HG03103 (cell line): ENCODE results near the gene PTTG2.
A peak's percentile ranks its signal among the peaks of the same experiment; 100 is the strongest.
"Not testable (repeated sequence)": the region's sequence is repeated elsewhere in the genome, so short reads cannot be mapped to it uniquely, and the experiment has no call there.

Source experiments
- ATAC-seq: cut with Tn5 transposase; IDR thresholded peaks from one replicate; pipeline ENCODE4 v1.9.1; 2021; ENCODE audit warnings: low read depth; ENCODE audit not compliant: unreplicated experiment

The PTTG2 gene

GRCh38 chr4:37953620-37954293, 6.4 kb upstream of the PTTG2 start:
- ATAC-seq = no peak

DNA sequence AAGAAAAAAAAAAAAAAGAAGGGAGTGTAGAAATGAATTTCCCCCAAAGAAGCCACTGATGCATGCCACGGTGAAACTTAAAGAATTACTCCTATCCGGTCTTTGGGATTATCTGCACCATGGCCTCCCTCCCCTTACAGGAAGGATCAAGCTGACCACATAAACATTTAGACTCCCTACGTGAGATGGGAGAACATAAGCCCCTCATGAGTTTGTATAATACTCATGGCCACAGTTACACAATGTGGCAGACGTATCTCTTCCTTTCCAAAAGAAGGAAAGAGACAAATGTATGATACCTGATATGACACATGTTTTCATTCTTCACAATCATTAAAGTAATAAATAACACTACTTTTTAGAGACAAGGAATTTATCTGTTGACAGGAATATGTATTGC, 3.3 kb upstream of the PTTG2 start:
- ATAC-seq = no peak

DNA sequence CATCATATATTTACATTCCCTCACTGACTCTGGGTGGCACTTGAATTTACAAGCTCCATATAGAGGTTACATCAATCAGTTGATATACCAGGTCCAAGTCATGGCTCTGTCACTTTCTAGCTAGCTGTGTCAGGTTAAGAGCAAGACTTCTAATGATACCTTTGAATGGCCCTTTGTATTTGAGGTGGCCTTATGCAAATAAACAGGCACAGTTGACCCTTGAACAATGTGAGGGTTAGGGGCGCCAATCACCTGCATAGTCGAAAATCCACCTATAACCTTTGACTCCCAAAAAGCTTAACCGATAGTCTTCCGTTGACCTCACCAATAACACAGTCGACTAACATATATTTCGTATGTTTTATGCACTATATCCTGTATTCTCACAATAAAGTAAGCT, 1.3 kb upstream of the PTTG2 start:
- no peak for ATAC-seq

DNA sequence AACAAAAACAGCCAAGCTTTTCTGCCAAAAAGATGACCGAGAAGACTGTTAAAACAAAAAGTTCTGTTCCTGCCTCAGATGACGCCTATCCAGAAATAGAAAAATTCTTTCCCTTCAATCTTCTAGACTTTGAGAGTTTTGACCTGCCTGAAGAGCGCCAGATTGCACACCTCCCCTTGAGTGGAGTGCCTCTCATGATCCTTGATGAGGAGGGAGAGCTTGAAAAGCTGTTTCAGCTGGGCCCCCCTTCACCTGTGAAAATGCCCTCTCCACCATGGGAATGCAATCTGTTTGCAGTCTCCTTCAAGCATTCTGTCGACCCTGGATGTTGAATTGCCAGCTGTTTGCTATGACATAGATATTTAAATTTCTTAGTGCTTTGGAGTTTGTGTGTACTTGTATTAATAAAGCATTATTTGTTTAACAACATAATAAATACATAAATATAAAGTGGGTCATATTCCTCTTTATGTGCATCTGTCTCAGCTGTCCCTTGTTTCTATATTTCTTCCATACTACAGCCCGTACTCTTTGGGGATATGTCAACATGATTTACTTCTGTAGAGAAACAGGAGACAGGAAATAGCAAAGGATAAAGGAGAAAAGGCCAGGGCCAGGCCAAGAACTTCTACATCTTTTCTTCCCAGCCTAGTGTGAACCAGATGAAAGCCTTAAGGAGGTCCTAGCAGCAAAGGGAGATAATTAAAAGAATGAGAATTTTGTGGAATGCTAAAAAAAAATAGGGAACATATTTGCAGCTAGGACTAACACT, 667 bp downstream of the PTTG2 start:
- ATAC-seq = no peak

- peak; percentile 61 for ATAC-seq
These were observed 4.7 kb downstream of the PTTG2 start for GRCh38 chr4:37964734-37965457.

GRCh38 chr4:37966044-37966443, 5.8 kb downstream of the PTTG2 start:
- no peak for ATAC-seq

- no peak for ATAC-seq
These were observed 7.5 kb downstream of the PTTG2 start for GRCh38 chr4:37967736-37968135.

DNA sequence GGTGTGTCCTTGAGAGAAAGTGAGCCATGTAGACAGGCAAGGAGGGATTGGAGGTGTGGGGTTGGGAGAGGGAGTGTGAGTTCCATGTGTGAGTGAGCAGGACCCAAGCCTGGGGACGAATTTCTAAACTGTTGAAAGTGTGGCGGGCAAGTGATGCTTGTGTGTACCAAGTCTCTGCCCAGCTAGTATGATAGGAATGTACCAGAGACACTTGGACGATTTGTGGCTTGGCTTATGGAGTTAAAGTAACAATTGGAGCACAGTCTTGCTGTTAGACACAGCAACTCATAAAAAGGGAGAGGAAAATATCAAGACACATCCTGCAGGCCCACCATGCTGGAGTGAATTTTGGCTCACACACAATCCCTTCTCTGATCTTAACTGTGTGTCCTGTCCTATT, 8.5 kb downstream of the PTTG2 start:
- ATAC-seq = no peak

GRCh38 chr4:37970702-37971101, 10.5 kb downstream of the PTTG2 start:
- ATAC-seq = no peak

DNA sequence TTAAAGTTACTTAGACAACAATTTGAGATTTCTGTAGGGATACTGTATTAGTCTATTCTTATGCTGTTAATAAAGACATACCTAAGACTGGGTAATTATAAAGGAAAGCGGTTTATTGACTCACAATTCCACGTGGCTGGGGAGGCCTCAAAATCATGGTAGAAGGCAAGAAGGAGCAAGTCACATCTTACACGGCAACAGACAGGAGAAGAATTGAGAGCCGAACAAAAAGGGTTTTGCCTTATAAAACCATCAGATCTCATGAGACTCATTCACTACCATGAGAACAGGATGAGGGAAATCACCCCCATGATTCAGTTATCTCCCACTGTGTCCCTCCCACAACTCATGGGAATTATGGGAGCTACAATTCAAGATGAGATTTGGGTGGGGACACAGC, 11.0 kb downstream of the PTTG2 start:
- ATAC-seq = no peak

DNA sequence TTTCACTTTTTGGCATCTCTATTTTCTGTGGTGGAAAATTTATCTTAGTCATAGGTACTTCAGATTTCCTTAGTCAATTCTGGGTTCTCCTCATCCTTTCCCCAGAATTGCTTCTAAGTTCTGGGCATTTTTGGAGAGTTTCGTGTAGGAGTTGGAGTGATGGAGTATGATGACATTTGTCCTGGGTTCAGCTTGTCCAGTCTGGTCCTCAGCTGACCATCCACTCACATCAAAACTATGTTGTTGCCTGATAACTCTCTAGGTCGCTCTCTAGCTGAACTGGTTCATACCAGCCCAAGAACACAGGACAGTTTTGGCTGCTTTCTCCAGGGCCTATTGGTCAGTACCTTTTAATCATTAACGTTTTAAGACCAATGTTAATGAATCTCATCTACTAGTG, 13.2 kb downstream of the PTTG2 start:
- ATAC-seq = no peak

DNA sequence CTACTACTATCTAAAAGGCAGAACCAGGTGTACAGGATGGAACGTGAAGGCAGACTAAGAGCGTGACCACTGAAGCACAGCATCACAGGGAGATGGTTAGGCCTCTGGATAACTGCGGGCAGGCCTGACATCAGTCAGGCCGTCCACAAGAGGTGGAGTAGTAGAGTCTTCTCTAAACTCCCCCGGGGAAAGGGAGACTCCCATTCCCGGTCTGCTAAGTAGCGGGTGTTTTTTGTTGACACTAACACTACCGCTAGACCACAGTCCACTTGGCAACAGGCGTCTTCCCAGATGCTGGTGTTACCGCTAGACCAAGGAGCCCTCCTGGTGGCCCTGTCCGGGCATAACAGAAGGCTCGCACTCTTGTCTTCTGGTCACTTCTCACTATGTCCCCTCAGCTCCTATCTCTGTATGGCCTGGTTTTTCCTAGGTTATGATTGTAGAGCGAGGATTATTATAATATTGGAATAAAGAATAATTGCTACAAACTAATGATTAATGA, 15.2 kb downstream of the PTTG2 start:
- ATAC-seq = not testable (repeated sequence)

DNA sequence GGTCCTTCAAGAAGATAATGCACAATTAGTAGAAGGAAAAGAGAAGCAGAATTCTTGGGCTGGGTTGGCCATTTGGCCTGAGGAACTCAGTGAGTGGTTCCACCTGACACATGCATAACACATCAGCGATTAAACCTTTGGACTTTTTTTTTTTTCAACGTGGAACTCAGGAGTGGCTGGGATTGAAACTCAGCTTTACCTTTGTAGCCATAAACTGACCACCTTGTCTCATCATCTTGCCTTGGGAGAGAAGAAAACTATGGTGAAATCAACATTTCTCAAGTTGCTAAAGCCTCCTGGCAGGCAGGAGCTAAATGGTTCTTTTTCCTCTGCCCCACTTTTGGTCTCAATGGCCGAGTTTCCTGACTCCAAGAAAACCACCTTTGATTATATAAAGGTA, 16.3 kb downstream of the PTTG2 start:
- no peak for ATAC-seq

DNA sequence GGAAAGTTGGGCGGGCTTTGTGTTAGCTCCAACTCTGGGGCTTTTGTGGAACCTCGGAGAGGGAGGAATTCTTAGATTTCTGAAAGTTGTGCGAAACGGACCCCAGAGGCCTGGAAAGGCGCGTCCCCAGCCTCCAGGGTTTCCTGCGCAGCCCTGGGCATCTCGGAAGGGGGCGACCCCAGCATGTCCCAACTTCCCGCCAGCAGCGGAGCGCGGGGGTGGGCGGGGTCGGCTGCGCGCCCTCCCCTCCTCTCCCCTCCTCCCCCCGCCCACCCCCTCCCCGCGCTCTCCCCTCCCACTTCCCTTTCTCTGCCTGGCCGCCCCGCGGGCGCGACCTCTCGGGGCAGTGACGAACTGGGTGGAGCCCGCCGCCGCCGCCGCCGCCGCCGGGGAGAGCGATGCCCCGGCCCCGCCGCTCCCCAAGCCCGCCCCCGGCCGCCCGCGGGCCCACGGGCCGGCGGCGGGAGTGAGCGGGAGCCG, 16.8 kb downstream of the PTTG2 start:
- ATAC-seq = peak; percentile 79

- peak; percentile 46 for ATAC-seq
These were observed 17.5 kb downstream of the PTTG2 start for GRCh38 chr4:37977471-37978247.

DNA sequence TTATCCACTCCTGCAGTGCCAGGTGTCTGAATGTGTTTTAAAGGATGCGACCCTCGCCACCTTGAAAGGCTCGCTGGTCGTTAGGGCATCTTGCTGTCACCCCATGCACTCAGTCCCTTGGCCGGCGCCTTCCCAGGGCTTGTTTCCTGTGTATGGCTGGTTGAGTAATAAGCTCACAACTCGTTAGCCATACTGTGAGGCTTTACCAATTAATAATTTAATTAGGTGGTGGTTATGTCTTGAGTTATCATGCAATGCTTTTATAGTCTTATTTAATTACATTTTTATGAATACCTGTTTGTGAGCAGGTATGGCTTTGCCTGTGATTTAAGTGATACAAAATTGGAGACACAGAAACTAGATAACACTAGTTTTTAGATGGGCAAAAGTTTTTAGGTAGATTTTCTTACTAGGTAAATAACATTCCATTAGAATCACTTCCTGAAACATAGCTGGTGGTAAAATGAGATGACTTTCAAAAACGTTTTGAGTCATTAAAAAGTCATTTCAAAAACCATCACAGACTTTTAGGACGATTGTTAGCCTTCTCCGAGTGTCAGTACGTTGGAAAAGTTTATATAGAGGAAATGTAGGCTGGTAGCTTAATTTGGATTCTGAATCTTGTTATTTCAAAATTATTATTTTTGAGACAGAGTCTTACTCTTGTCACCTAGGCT, 18.2 kb downstream of the PTTG2 start:
- ATAC-seq = peak; percentile 15

- ATAC-seq = no peak
These were observed 20.0 kb downstream of the PTTG2 start for GRCh38 chr4:37980246-37980645.

- no peak for ATAC-seq
These were observed 21.2 kb downstream of the PTTG2 start for GRCh38 chr4:37981425-37981824.

GRCh38 chr4:37981844-37982720, 21.9 kb downstream of the PTTG2 start:
- ATAC-seq = no peak
